NCI-H1694 treated with DMSO at 0.1 percent for 48 hours (cell line): ENCODE results near the gene ODAM.
"Not testable (repeated sequence)": the region's sequence is repeated elsewhere in the genome, so short reads cannot be mapped to it uniquely, and the experiment has no call there.

Experiments used
- DNase-seq: peaks from one replicate; lab custom pipeline; 2025; lab: John Stamatoyannopoulos, UW

ODAM gene

GRCh38 chr4:70195425-70195824, at the start of gene ODAM:
Gene ODAM (plus strand): TSS chr4:70195725. CDS start chr4:70196544, 819 bp downstream.
- DNase-seq: no peak

GRCh38 chr4:70151271-70151670, 44.3 kb upstream of the ODAM start:
- DNase-seq: no peak

GRCh38 chr4:70152088-70152487, 43.4 kb upstream of the ODAM start:
- DNase-seq: no peak

DNA sequence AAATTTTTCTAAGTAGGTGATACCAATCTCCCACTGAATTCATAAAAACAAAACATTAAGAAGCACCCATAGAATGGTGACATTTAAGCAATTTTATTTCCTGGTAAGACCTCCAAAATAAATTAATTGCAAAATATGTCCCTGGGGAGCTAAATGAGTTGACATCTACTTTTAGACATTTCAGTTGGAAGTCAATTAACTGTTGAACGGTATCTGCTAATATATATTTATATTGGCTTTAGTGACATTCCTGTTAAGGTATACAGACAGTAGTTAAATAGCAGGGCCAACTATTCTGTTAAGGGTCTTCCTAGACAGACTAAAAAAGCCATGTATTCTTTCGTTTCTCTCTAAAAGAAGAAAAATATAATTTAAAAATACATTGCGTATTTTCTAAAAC, 41.6 kb upstream of the ODAM start, which contains the start of gene PRR27:
TSS of gene PRR27 (plus strand) at position 301 of the 400 bp plus-strand sequence. CDS start 139 bp downstream, outside the sequence.
- no peak for DNase-seq

GRCh38 chr4:70158576-70158975, 36.9 kb upstream of the ODAM start:
- DNase-seq: no peak

DNA sequence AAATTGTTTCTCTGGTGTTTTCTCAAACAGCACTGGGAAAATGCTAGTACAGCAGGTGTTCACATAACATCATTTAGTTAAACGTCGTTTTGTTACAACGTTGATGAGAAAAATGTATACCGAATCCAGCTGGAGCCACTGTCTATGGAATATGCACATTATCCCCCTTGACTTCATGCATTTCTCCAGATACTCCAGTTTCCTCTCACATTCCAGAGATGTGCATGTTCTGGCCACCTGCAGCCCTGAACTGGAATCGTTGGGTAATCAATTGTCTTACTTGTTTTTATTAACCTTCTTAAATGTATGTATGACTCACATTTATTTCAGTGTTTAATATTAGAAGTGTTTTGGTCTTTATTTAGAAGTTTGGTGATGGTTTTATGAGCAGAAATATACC, 18.4 kb upstream of the ODAM start:
- no peak for DNase-seq

- DNase-seq: no peak
These were observed 17.4 kb upstream of the ODAM start for GRCh38 chr4:70178075-70178660.

DNA sequence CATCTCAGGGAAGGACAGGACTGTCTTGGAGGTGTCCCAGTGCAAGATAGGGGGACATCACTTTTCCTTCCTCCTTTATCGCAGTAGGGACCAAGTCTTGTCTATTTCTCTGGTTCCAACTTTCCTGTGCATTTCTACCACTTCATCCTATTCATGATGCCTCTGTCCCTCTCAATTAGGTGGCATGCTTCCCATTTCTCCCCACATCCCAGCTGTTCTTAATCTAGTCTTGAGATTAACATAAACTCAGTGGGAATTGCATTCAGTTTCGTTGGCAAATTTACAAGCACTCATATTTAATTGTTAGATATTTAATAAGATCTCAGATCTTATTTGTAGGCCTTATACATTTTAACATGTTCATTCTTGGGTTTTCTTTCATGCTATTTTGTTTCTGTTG, 15.7 kb upstream of the ODAM start:
- DNase-seq: no peak

DNA sequence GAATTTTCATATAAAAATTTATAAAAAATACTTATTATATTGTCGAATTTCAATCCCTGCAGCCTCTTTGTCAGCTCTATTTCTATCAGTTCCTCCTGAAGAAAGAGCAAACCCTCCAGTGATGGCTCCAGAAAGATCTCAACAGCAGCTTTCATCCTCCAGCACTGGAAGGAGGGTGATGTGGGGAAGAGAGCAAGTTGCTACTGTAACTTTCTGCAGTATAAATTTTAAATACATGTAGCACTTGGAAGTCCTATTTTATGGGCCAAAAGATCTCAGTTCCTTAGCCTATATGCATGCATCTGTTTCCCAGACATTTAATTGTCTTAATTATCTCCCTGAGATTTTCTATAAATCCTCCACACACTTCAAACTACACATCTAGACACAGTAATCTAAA, 13.7 kb upstream of the ODAM start:
- no peak for DNase-seq

- DNase-seq: no peak
These were observed 12.9 kb upstream of the ODAM start for GRCh38 chr4:70182517-70183167.

- DNase-seq: peak; percentile 12
These were observed 12.2 kb upstream of the ODAM start for GRCh38 chr4:70183168-70183939.

GRCh38 chr4:70183940-70184246, 11.6 kb upstream of the ODAM start:
- DNase-seq: no peak

GRCh38 chr4:70187216-70187615, 8.3 kb upstream of the ODAM start:
- no peak for DNase-seq

GRCh38 chr4:70190579-70190978, 4.9 kb upstream of the ODAM start:
- DNase-seq: no peak

DNA sequence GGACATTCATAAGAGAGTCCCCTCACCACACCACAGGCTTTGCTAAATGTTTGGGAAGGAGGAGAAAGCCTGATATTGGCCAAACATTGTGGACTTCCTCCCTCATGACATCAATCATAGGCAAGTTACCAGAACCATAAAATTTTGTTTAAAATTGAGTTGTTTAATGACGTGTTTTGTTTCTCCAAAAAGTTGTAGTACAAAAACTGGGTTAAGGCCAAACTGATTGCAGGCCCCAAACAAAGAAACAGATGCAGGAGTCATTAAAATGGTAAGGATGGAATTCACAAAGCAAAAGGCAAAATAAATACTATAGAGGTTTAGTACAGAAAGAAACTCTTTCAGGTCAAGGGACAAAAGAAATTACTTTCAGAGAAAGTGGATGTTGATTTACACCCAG, 3.9 kb upstream of the ODAM start:
- DNase-seq: no peak

- DNase-seq: no peak
These were observed 2.6 kb upstream of the ODAM start for GRCh38 chr4:70192895-70193294.

GRCh38 chr4:70196857-70197256, 1.3 kb downstream of the ODAM start:
- no peak for DNase-seq

DNA sequence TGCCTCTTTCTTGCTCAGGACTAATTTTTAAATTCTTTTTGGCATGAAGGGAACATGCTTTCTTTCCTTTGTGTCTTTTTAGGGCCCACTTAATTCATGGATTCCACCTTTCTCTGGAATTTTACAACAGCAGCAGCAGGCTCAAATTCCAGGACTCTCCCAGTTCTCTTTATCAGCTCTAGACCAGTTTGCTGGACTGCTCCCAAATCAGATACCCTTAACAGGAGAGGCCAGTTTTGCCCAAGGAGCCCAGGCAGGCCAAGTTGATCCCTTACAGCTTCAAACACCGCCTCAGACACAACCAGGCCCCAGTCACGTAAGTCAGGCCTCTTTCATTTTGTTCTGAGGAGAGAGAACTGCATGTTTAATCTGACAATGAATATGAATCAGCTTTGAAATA, 2.3 kb downstream of the ODAM start:
- DNase-seq: no peak

DNA sequence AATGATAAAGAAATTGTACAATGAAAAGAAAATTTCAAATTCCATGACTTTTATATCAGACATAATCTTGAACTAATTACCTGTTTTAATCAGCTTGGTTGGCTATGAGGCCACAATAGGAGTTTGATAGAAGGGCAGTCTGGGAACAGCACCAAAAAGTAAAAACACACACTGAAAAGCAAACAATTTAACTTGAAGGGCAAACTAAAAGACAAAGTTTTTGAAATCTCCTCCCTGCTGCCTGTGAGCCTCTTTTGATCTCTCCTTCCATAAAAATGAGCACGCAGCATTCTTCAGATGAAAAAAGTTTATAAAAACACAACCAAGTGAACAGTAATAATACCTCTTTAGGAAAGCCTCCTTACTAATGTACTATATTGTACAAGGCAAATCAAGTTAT, 8.1 kb downstream of the ODAM start:
- no peak for DNase-seq

DNA sequence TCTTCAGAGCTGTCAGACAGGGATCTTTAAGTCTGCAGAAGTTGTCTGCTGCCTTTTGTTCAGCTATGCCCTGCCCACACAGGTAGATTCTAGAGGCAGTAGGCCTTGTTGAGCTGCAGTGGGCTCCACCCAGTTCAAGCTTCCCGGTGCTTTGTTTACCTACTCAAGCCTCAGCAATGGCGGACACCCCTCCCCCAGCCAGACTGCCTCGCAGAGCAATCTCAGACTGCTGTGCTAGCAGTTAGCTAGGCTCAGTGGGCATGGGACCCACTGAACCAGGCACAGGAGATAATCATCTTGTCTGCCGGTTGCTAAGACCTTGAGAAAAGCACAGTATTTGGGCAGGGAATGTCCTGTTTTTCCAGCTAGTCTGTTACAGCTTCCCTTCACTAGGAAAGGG, 17.2 kb downstream of the ODAM start:
- DNase-seq: not testable (repeated sequence)

DNA sequence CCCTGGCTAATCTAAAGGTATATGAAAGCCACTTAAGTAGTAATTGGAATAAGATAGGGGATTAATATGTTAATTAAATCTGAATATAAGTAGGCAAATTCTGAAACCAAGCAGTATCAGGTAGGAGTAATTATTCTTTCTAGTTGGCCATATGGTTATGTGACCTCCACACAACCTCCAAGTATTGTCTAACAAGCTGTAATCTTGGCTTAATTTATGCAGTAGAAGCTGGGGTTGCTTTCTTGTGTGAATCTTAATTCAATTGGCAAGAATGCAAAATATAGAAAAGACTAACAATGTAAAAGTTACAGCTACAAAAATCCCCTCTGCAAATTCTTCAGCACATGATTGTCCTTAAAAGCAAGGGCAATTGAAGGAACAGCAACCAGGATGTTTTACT, 20.6 kb downstream of the ODAM start:
- DNase-seq: not testable (repeated sequence)

DNA sequence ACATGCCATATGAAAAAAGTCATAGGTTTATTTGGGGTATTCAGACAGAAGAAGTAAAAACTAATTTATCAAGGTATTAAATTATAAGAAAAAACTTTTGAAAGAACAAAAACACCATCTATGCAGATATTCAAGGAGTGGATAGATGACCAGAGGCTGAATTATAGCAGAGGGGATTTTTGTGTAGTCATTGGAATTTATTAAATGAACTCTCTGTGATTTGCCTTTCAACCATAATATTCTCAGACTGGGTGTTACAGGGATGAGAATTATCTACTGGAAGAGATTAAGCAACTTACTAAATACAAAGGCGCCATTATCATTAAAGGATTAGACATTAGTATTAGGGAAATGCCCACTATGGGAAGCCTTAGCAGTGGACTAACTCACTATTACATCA, 21.0 kb downstream of the ODAM start:
- not testable (repeated sequence) for DNase-seq

DNA sequence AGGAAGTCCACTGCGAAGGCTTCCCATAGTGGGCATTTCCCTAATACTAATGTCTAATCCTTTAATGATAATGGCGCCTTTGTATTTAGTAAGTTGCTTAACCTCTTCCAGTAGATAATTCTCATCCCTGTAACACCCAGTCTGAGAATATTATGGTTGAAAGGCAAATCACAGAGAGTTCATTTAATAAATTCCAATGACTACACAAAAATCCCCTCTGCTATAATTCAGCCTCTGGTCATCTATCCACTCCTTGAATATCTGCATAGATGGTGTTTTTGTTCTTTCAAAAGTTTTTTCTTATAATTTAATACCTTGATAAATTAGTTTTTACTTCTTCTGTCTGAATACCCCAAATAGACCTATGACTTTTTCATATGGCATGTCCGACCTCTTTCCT, 25.9 kb downstream of the ODAM start:
- not testable (repeated sequence) for DNase-seq
